ENCODE data around the gene HOXD9.

HOXD9 gene

DNA sequence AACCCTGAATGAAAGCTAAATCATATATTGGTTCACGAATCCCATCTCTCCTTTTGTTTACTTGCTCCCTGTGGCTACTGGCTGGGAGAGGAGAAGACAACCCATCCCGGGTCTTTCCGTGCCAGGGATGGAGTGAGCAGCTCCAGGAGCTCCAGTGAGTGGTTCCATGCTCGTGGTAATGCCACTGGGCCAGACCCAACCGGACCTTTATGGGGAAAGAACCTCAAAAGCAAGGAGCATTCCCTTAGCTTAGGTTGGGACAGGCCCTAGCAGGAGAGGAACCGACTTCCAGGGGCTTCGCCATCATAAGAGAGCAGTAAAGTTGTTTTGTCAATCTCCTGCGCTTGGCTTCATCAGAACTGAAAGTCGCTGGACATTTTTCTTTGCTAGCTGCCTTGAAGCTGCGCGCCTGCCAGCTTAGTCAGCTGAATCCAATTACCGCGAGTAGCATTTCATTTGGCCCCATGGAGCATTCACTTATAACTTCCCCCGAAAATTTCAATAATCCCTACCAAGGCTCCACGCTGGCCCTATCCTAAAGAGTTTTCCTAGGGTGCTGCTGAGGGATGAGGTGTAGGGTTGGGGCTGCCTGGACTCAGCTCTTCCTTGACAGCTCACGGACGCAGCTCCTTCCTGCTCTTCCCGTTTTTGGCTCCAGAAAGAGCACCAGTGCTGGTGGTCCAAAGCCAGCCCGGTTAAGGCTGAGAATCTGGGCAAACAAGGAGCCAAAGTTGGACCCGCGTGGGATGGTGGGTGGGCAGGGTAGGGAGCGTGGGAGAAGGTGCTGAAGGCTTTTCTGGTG is 39.5 kb downstream of the HOXD9 start:
- in situ Hi-C loops (cut with HindIII; ENCODE audit: low sequenced_read_pairs) = no loop called here

GRCh38 chr2:176162911-176163671 is 40.6 kb downstream of the HOXD9 start:
- in situ Hi-C loops (cut with HindIII; ENCODE audit: low sequenced_read_pairs) = no loop called here

- in situ Hi-C loops (cut with HindIII; ENCODE audit: low sequenced_read_pairs) = no loop called here
Observed at GRCh38 chr2:176163672-176164056, 41.1 kb downstream of the HOXD9 start.

DNA sequence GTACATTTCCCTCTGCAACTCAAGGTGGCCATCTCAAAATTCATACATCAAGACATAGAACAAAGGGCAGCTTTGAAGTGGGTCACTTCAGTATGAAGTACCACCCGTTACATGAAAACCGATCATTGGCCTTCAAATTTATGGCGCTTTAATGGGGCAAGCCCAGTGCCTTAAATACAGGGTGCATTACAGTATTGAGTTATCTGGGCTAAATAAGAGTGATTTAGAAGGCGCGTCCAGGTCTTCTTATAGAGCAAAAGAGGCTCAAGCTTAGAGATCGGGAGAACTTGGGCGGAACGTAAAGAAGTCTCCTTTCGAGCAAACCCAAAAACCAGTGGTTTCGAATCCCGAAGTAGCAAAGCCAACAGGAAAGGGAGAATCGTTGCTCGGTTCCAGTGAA is 41.7 kb downstream of the HOXD9 start:
- in situ Hi-C loops (cut with HindIII; ENCODE audit: low sequenced_read_pairs) = no loop called here

- in situ Hi-C loops (cut with HindIII; ENCODE audit: low sequenced_read_pairs) = no loop called here
Observed at GRCh38 chr2:176164611-176165369, 42.3 kb downstream of the HOXD9 start.

DNA sequence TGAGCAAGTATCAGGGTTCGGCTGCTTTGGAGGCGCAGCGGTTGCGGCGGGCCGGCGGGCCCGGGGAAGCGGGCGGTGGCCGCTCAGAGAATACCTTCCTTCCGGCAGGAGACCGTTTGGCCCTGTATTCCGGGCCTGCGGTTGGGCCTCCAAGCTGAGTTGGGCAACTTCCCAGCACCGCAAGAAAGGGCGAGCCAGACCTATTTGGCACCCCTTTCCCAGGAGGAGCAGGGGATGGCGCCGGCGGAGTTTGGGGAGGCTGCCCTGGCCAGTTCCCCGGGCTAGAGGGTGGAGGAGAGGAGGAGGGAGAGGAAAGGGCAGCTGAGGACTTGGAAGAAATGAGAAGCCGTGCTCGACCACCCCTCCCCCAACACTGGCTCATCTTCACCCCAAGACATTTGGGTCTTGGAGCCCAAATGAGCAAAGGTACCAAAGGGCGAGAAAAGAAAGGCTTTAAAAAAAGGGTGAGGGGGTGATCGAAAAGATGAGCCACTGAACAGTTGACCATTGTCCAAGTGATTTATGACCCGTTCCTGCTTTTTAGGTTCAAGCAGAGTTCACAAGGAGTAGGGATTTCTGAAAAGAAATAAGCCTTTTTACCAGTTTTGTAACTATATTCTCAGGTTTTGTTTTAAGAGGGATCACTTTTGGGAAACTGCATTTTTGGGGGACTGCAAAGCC is 43.0 kb downstream of the HOXD9 start:
- in situ Hi-C loops (cut with HindIII; ENCODE audit: low sequenced_read_pairs) = no loop called here

DNA sequence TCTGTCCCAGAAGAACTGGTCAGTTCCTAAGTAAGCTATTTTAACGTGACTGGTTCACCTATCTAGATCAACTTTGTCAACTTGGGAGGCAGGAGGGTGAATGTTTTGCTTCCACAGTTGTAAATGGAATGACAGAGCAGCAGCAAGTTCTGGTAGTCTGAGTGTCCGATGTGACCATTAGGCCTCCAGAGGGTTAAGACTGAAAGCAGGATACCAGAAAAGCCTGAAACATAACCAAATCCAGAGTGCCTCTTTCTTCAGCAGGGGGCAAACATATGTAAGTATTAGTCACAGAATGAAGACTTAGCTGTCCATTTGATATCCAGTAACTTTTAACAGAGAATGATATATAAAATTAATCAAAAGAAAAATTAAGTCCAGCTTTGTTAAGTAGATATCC is 43.8 kb downstream of the HOXD9 start:
- in situ Hi-C loops (cut with HindIII; ENCODE audit: low sequenced_read_pairs) = no loop called here

DNA sequence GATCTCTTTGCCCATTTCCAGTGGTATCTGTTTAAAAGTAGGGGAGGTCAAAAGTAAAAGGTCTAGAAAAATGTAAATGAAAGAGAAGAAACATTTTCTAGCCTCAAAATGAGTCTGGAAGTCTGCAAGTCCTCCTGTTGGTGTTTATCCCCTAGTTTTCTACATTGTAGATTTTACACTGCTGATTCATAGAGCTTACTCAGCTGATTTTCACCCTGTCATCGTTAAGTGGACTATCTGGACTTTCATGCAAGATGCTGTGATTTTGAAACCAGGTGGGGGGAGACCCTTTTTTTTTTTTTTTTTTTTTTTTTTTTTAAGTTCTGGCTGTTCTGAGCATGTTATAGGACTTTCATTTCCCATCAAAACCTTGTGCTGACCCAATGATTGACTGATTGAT is 44.9 kb downstream of the HOXD9 start:
- in situ Hi-C loops (cut with HindIII; ENCODE audit: low sequenced_read_pairs) = no loop called here

DNA sequence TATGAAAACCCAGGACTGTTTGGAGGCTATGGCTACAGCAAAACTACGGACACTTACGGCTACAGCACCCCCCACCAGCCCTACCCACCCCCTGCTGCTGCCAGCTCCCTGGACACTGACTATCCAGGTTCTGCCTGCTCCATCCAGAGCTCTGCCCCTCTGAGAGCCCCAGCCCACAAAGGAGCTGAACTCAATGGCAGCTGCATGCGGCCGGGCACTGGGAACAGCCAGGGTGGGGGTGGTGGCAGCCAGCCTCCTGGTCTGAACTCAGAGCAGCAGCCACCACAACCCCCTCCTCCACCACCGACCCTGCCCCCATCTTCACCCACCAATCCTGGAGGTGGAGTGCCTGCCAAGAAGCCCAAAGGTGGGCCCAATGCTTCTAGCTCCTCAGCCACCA is 46.7 kb downstream of the HOXD9 start:
- in situ Hi-C loops (cut with HindIII; ENCODE audit: low sequenced_read_pairs) = no loop called here

- in situ Hi-C loops (cut with HindIII; ENCODE audit: low sequenced_read_pairs) = no loop called here
Observed at GRCh38 chr2:176169711-176170110, 47.2 kb downstream of the HOXD9 start.

DNA sequence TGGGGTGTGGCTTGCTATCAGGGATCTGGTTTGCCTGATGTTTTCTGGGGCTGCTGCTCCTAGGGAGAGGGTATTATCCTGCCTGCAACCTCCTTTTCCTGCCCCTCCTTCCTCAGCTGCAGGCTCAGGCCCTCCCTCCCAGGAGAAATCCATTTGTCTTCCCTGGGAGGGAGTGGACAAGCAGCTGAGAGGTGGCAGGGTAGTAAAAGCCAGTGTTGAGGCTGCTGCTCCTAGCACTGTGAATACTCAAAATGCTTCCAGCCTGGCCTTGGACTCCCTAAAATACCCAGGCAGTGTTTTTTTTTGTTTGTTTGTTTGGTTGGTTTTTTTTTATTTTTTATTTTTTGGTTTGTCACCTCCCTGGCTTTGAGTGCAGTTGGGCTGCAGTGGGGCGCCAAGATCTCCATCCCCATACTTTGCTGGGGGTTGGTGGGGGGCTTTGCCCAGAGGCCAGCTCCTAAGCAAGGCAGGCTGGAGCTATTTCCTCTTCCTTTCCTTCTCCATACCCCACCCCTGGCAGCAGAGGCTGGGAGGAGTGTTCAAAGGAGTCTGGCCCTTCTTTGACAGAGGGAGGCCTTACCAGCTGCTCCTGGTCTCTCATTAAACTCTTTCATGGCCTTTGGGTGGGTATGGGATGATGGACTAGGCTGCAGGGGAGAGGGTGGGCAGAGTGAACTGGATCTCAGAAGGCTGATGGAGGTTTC is 48.2 kb downstream of the HOXD9 start:
- in situ Hi-C loops (cut with HindIII; ENCODE audit: low sequenced_read_pairs) = no loop called here

- in situ Hi-C loops (cut with HindIII; ENCODE audit: low sequenced_read_pairs) = no loop called here
Observed at GRCh38 chr2:176171351-176172006, 49.0 kb downstream of the HOXD9 start.

DNA sequence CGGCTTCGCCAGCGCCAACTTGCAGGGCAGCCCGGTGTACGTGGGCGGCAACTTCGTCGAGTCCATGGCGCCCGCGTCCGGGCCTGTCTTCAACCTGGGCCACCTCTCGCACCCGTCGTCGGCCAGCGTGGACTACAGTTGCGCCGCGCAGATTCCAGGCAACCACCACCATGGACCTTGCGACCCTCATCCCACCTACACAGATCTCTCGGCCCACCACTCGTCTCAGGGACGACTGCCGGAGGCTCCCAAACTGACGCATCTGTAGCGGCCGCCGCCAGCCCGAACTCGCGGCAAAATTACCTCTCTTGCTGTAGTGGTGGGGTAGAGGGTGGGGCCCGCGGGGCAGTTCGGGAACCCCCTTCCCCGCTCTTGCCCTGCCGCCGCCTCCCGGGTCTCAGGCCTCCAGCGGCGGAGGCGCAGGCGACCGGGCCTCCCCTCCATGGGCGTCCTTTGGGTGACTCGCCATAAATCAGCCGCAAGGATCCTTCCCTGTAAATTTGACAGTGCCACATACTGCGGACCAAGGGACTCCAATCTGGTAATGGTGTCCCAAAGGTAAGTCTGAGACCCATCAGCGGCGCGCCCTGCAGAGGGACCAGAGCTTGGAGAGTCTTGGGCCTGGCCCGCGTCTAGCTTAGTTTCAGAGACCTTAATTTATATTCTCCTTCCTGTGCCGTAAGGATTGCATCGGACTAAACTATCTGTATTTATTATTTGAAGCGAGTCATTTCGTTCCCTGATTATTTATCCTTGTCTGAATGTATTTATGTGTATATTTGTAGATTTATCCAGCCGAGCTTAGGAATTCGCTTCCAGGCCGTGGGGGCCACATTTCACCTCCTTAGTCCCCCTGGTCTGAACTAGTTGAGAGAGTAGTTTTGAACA is 49.7 kb downstream of the HOXD9 start:
- in situ Hi-C loops (cut with HindIII; ENCODE audit: low sequenced_read_pairs) = no loop called here

DNA sequence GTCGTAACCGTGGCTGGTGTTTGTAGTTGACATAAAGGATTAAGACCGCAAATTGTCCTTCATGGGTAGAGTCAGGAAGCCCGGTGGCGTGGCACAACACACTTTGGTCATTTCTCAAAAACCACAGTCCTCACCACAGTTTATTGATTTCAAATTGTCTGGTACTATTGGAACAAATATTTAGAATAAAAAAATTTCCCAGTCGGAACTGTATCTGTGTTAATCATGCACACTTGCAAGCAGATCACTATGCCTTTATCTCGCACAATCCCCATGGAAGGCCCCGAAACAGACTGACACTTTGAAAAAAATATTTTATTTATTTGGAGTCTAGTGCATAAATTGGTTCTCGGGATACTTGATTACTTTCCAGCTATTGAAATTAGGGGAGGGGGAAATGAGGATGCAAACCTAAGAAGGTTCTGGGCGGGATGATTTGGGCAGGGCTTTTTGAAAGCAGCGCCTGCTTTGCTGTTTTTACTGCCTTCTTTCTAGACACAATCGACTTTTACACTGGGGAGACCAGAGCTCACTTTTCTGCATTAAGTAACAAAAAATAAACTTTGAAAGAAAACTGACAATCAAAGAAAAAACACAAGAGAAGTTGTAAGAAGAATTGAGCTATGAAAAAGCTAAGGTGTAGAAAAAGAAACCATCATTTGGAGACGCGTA is 50.5 kb downstream of the HOXD9 start:
- in situ Hi-C loops (cut with HindIII; ENCODE audit: low sequenced_read_pairs) = no loop called here

DNA sequence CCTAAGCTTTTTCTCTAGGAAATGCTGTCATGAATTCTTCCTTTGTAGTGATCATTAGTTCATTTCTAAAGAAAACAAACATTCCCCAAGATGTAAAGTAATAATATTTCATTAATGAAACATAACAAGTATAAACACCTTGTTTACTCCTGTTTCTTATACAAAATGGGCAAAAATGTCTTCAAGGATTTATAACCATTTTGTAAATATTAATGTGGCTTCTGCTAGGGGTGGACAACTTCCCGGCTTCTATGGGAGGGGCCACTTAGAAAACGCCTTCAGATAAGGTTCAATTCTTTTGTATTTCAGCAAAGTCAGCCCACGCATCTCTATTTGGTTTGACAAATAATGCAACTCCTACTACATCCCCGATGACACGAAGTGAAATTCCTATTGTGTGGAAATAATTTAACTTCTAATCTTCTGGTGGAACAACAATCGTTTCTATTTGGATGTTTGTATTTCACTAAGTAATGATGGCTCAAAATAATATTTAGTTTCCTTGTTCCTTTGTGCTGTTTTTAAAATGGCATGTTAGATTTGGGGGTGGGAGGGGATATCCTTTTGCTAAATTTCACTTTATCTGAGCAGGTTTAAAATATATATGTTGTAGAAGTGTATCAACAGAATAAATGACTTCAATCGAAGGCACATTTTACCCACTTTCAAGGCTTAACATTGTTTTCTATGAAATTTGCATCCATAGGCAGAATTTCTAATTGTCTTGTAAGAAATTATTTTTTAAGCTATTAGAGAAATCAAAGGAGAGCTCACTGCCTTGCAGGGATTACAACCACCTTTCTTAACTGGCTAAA is 51.3 kb downstream of the HOXD9 start:
- in situ Hi-C loops (cut with HindIII; ENCODE audit: low sequenced_read_pairs) = no loop called here

- in situ Hi-C loops (cut with HindIII; ENCODE audit: low sequenced_read_pairs) = no loop called here
Observed at GRCh38 chr2:176174382-176174823, 51.9 kb downstream of the HOXD9 start.
